Subcutaneous adipose tissue (tissue), 4 donors: ENCODE measurements around the gene LFNG. TPM values are rescaled to one million over a fixed set of nuclear protein-coding genes. Genes with fewer than 3 reads are reported as not detected.

ENCODE experiments used
- small RNA-seq: library from RNA; depleted of rRNA; stranded (forward); fragments of <200 nt; gene quantifications from one replicate; pipeline ENCODE3, GENCODE V24; 2016
- total RNA-seq, 4 donors: library from RNA; depleted of rRNA; stranded (reverse); fragments of >200 nt; gene quantifications; one replicate each; pipeline ENCODE4 v1.1.0, GENCODE V29; 2016
- TF ChIP-seq, protein P1 (sequence below): fragments of 450-650 bp; IDR thresholded peaks from one replicate; pipeline ENCODE4 v1.5.1; 2016; ENCODE audit warnings: low read depth, mild to moderate bottlenecking, control low read depth, antibody characterized with exemption, moderate library complexity

The LFNG gene
- total RNA-seq, 4 donors from 2014 or later: 6.8 to 21.1 (median 14.5) TPM

GRCh38 chr7:2575733-2576340, 56.3 kb downstream of the LFNG start:
- TF ChIP-seq, protein P1, sequence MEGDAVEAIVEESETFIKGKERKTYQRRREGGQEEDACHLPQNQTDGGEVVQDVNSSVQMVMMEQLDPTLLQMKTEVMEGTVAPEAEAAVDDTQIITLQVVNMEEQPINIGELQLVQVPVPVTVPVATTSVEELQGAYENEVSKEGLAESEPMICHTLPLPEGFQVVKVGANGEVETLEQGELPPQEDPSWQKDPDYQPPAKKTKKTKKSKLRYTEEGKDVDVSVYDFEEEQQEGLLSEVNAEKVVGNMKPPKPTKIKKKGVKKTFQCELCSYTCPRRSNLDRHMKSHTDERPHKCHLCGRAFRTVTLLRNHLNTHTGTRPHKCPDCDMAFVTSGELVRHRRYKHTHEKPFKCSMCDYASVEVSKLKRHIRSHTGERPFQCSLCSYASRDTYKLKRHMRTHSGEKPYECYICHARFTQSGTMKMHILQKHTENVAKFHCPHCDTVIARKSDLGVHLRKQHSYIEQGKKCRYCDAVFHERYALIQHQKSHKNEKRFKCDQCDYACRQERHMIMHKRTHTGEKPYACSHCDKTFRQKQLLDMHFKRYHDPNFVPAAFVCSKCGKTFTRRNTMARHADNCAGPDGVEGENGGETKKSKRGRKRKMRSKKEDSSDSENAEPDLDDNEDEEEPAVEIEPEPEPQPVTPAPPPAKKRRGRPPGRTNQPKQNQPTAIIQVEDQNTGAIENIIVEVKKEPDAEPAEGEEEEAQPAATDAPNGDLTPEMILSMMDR: no peak

DNA sequence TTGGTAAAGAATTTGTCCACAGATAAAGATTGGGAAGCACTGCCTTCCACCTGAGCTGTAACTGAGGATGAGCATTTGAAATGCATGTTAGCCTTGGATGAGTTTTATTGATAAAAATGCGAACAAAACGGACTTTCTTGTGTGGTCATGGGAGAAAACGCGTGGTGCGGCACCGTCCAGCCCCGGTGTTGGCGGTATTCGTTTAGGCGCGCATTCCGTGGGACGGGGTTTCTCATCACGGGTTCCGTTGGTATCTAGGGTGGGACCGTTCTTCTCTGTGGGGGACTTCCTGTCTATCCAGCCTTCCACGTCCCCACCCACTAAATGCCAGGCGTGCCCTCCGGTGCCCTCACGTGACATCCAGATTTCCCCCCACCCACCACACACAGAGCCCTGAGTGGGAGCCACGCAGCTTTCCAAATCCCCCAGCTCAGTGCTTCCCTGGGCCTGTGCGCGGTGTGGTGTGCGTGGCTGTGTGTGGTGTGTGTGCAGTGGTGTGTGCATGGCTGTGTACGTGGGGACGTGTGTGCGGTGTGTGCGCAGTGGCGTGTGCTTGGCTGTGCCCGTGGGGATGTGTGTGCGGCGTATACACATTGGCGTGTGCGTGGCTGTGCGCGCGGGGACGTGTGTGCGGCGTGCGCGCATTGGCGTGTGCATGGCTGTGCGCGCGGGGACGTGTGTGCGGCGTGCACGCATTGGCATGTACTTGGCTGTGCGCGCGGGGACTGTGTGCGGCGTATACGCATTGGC, 57.3 kb downstream of the LFNG start:
- TF ChIP-seq, protein P1: no peak

Small RNA genes within 50 kb of the gene (small RNA-seq; reads per million reads assigned to genes)
- gene MIR4648: 0.49 reads per million

Other genes with a start within 250 kb of the LFNG start
- 10 to 100 TPM; 16.0 to 63.3 (median 31.6) TPM for gene SNX8, start 205.3 kb upstream of the LFNG start, total RNA-seq
- 100 to 1,000 TPM in 2 of 4 donors, 10 to 100 TPM in 2; 76.8 to 151 (median 102) TPM for gene EIF3B, start 164.9 kb upstream of the LFNG start, total RNA-seq
- 10 to 100 TPM in 3 of 4 donors, 1 to 10 TPM in 1; 5.2 to 26.0 (median 13.8) TPM for gene CHST12, start 116.2 kb upstream of the LFNG start, total RNA-seq
- gene GRIFIN, start 43.4 kb upstream of the LFNG start, total RNA-seq: not detected
- gene BRAT1, start 35.8 kb downstream of the LFNG start, total RNA-seq: 10 to 100 TPM; 11.7 to 42.2 (median 19.8) TPM
- gene IQCE, start 39.2 kb downstream of the LFNG start, total RNA-seq: 10 to 100 TPM in 3 of 4 donors, 1 to 10 TPM in 1; 9.0 to 20.7 (median 12.6) TPM
- gene TTYH3, start 112.2 kb downstream of the LFNG start, total RNA-seq: 10 to 100 TPM; 16.0 to 45.4 (median 21.5) TPM
- under 1 TPM in 3 of 4 donors, not detected in 1; 0.19 to 0.68 (median 0.22) TPM for gene AMZ1, start 168.4 kb downstream of the LFNG start, total RNA-seq